ENCODE measurements around the gene WDR37. TPM values are rescaled to one million over a fixed set of nuclear protein-coding genes. Genes with fewer than 3 reads are reported as not detected.

Gene WDR37
- total RNA-seq, 4 donors from 2014 or later: 1.3 to 21.7 (median 11.2) TPM

GRCh38 chr10:1134156-1134555 is 78.0 kb downstream of the WDR37 start:
- no peaks in the 10 kb centered on the region for H3K9me3 ChIP-seq
- no peaks in the 10 kb centered on the region for H3K4me1 ChIP-seq
- no peak for TF ChIP-seq CTCF (IDR thresholded peaks at IDR 0.05)
- TF ChIP-seq POLR2A (IDR thresholded peaks at IDR 0.05): no peak
- H3K27ac ChIP-seq: no peak overlapping the region
- H3K36me3 ChIP-seq: no peaks in the 10 kb centered on the region
- no peak for DNase-seq
- intact Hi-C loops (cut with DNase I; ENCODE audit: low total_unique reads): no loop called here
- H3K27me3 ChIP-seq: no peaks in the 10 kb centered on the region
- no peak overlapping the region for H3K4me3 ChIP-seq

- no peak for DNase-seq
- H3K36me3 ChIP-seq: no peaks in the 10 kb centered on the region
Measured at GRCh38 chr10:1136268-1136667, 80.1 kb downstream of the WDR37 start.

GRCh38 chr10:1137499-1138163 is 81.4 kb downstream of the WDR37 start:
- no peak for DNase-seq
- no peaks in the 10 kb centered on the region for H3K27me3 ChIP-seq
- TF ChIP-seq POLR2A (IDR thresholded peaks at IDR 0.05) (no peak), CTCF (IDR thresholded peaks at IDR 0.05) (no peak)
- no peak overlapping the region for H3K27ac ChIP-seq
- intact Hi-C loops (cut with DNase I; ENCODE audit: low total_unique reads): no loop called here
- no peak overlapping the region for H3K4me3 ChIP-seq
- no peaks in the 10 kb centered on the region for H3K4me1 ChIP-seq
- H3K36me3 ChIP-seq: no peaks in the 10 kb centered on the region
- no peaks in the 10 kb centered on the region for H3K9me3 ChIP-seq

More at GRCh38 chr10:1136268-1136667, 80.1 kb downstream of the WDR37 start:
- intact Hi-C loops (cut with DNase I; ENCODE audit: low total_unique reads): no loop called here
- Histone ChIP-seq H3K27me3 (no peaks in the 10 kb centered on the region), H3K27ac (no peak overlapping the region), H3K4me3 (no peak overlapping the region), H3K9me3 (no peaks in the 10 kb centered on the region), H3K4me1 (no peaks in the 10 kb centered on the region)
- TF ChIP-seq POLR2A (IDR thresholded peaks at IDR 0.05): no peak
- no peak for TF ChIP-seq CTCF (IDR thresholded peaks at IDR 0.05)

GRCh38 chr10:1138529-1138928 is 82.3 kb downstream of the WDR37 start:
- TF ChIP-seq POLR2A (IDR thresholded peaks at IDR 0.05) (no peak), CTCF (IDR thresholded peaks at IDR 0.05) (no peak)
- H3K9me3 ChIP-seq: no peaks in the 10 kb centered on the region

GRCh38 chr10:1141261-1141660 is 85.1 kb downstream of the WDR37 start:
- TF ChIP-seq CTCF (IDR thresholded peaks at IDR 0.05) (no peak), POLR2A (IDR thresholded peaks at IDR 0.05) (no peak)
- intact Hi-C loops (cut with DNase I; ENCODE audit: low total_unique reads): no loop called here
- no peak for DNase-seq
- Histone ChIP-seq H3K27ac (no peak overlapping the region), H3K4me1 (no peaks in the 10 kb centered on the region), H3K4me3 (no peak overlapping the region), H3K9me3 (peaks cover 0 to 2% of the 10 kb centered on the region in 2 donors), H3K27me3 (no peaks in the 10 kb centered on the region), H3K36me3 (no peaks in the 10 kb centered on the region)

More at GRCh38 chr10:1138529-1138928, 82.3 kb downstream of the WDR37 start:
- Histone ChIP-seq H3K36me3 (no peaks in the 10 kb centered on the region), H3K27ac (no peak overlapping the region), H3K4me3 (no peak overlapping the region), H3K4me1 (no peaks in the 10 kb centered on the region), H3K27me3 (no peaks in the 10 kb centered on the region)
- intact Hi-C loops (cut with DNase I; ENCODE audit: low total_unique reads): no loop called here
- no peak for DNase-seq

Data from uterus (tissue), 4 donors.